ENCODE results near the gene ADPRHL1. TPM values are rescaled to one million over a fixed set of nuclear protein-coding genes. Genes with fewer than 3 reads are reported as not detected.
A peak's percentile ranks its signal among the peaks of the same experiment; 100 is the strongest.

ADPRHL1 gene
- total RNA-seq, 2 donors from 2014 or later, result 1.6 to 2.9 TPM

DNA sequence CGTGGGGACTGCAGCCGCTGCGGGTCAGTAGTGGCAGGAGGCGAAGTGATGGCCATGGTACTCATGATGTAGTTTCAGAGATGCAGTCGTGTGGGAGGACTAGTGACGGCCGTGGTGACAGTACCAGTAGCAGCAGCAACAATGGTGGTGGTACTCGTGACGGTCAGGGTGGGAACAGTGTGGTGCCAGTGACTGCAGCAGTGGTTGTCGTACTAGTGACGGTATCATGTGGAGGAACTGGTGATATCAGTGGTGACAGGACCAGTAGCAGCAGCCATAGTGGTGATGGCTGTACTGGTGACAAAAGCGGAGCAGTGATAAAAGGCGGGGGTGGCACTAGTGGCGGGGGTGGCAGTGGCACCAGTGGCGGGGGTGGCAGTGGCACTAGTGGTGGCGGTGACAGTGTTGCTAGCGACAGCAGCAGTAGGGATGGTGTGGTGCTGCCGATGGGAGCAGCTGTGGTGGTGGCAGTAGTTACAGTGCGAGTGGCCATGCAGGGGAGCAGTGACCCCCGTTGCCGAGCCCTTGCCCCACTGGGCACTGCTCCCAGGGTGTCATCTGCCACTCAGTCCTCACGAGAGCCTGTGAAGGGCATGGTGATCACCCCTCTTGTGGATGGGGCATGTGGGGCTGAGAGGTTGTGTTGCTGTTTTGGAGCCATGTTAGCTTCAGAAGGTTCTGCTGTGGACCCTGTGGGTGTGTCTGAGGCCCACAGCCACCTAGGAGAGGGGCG lies 22.7 kb downstream of the ADPRHL1 start:
- Histone ChIP-seq H3K27ac (ENCODE audit: low read depth, low read length) (no peak overlapping the region), H3K4me3 (ENCODE audit: low read length) (no peak overlapping the region), H3K9ac (ENCODE audit: extremely low read depth, low read length, poor library complexity, severe bottlenecking) (no peak overlapping the region), H3K36me3 (ENCODE audit: control insufficient read depth, insufficient read depth, low read length) (no peaks in the 10 kb centered on the region), H3K9me3 (ENCODE audit: control insufficient read depth, low read length) (no peaks in the 10 kb centered on the region), H3K4me1 (ENCODE audit: control insufficient read depth, insufficient read depth, low read length) (no peaks in the 10 kb centered on the region), H3K27me3 (ENCODE audit: control insufficient read depth, insufficient read depth, low read length, poor library complexity, severe bottlenecking) (no peaks in the 10 kb centered on the region)
- 95 to 97% methylated on average over 15 to 22 of the region's 23 CpGs for WGBS, 2 experiments (ENCODE audit: insufficient coverage in 1 of 2, insufficient read length in 1 of 2)
- Mint-ChIP-seq H3K4me1 (no peaks in the 10 kb centered on the region), H3K36me3 (ENCODE audit: low read depth) (peaks cover 8% of the 10 kb centered on the region), H3K27ac (no peak overlapping the region), H3K9me3 (no peaks in the 10 kb centered on the region), H3K4me3 (no peak overlapping the region), H3K27me3 (ENCODE audit: insufficient read depth) (no peaks in the 10 kb centered on the region)
- no peak for DNase-seq
- TF ChIP-seq, protein P1, sequence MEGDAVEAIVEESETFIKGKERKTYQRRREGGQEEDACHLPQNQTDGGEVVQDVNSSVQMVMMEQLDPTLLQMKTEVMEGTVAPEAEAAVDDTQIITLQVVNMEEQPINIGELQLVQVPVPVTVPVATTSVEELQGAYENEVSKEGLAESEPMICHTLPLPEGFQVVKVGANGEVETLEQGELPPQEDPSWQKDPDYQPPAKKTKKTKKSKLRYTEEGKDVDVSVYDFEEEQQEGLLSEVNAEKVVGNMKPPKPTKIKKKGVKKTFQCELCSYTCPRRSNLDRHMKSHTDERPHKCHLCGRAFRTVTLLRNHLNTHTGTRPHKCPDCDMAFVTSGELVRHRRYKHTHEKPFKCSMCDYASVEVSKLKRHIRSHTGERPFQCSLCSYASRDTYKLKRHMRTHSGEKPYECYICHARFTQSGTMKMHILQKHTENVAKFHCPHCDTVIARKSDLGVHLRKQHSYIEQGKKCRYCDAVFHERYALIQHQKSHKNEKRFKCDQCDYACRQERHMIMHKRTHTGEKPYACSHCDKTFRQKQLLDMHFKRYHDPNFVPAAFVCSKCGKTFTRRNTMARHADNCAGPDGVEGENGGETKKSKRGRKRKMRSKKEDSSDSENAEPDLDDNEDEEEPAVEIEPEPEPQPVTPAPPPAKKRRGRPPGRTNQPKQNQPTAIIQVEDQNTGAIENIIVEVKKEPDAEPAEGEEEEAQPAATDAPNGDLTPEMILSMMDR (conservative IDR thresholded peaks at IDR 0.05), result no peak

DNA sequence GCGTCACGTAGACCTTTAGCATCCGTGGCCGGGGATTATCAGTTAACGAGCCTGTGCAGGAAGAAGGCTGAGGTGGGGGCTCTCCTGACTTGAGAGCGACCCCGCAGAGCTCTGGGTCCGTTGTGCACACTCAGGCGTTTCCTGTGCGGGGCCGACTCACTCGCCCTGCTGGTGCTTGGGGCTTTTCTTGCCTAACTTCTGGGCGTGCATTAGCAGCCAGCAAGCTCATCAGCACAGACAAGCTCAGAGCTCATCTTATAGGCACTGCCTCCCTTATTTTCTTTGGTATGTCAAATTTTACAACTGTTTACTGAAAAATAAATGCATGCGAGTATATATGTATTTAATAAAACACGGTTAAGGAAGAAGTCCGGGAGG lies 23.7 kb downstream of the ADPRHL1 start:
- no peak overlapping the region for H3K4me3 ChIP-seq (ENCODE audit: low read length)
- H3K27me3 Mint-ChIP-seq (ENCODE audit: insufficient read depth), result no peaks in the 10 kb centered on the region
- no peaks in the 10 kb centered on the region for H3K9me3 ChIP-seq (ENCODE audit: control insufficient read depth, low read length)
- DNase-seq, result no peak
- no peaks in the 10 kb centered on the region for H3K4me1 Mint-ChIP-seq
- H3K27me3 ChIP-seq (ENCODE audit: control insufficient read depth, insufficient read depth, low read length, poor library complexity, severe bottlenecking), result no peaks in the 10 kb centered on the region
- H3K4me1 ChIP-seq (ENCODE audit: control insufficient read depth, insufficient read depth, low read length), result no peaks in the 10 kb centered on the region
- peaks cover 8% of the 10 kb centered on the region for H3K36me3 Mint-ChIP-seq (ENCODE audit: low read depth)
- TF ChIP-seq, protein P1 (conservative IDR thresholded peaks at IDR 0.05), result no peak
- no peak overlapping the region for H3K4me3 Mint-ChIP-seq
- no peak overlapping the region for H3K27ac ChIP-seq (ENCODE audit: low read depth, low read length)
- no peaks in the 10 kb centered on the region for H3K36me3 ChIP-seq (ENCODE audit: control insufficient read depth, insufficient read depth, low read length)
- no peaks in the 10 kb centered on the region for H3K9me3 Mint-ChIP-seq
- no peak overlapping the region for H3K9ac ChIP-seq (ENCODE audit: extremely low read depth, low read length, poor library complexity, severe bottlenecking)
- no peak overlapping the region for H3K27ac Mint-ChIP-seq
- WGBS, 2 experiments (ENCODE audit: insufficient coverage in 1 of 2, insufficient read length in 1 of 2), result 93 to 96% methylated on average over 14 to 16 of the region's 16 CpGs

DNA sequence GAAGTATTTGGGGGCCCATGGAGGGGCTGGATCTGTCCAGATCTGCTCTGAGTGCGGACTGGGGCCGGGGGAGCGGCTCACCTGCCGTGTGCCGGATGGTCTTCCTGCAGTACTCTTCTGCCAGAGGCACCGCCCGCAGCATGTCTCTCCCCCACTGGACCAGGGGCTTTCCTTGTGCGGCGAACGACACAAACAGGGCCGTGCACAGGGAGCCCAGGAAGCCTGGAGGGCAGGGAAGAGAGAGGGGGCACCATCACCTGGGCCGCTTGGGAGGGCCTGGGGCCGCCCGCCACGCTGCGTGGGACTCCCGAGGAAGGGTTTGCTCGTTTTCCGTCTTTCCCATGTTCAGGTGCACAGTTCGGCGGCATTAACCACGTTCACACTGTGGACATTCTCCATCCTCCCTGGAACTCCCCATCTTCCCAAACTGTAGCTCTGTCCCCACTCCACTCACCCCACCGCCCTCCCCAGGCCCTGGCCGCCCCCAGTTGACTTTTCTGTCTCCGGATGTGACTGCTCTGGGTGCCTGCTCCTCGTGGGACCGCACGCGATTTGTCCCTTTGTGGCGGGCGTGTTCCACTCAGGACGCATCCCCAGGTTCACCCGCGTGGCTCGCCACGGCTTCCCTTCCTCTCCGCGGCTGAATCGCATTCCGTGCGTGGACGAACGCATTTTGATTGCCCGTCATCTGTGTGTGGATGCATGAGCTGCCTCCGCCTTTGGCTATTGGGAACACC lies 24.2 kb downstream of the ADPRHL1 start:
- H3K9me3 ChIP-seq (ENCODE audit: control insufficient read depth, low read length), result no peaks in the 10 kb centered on the region
- Mint-ChIP-seq H3K27ac (no peak overlapping the region), H3K27me3 (ENCODE audit: insufficient read depth) (no peaks in the 10 kb centered on the region), H3K4me3 (no peak overlapping the region), H3K9me3 (no peaks in the 10 kb centered on the region), H3K36me3 (ENCODE audit: low read depth) (peaks cover 8% of the 10 kb centered on the region), H3K4me1 (no peaks in the 10 kb centered on the region)
- no peaks in the 10 kb centered on the region for H3K36me3 ChIP-seq (ENCODE audit: control insufficient read depth, insufficient read depth, low read length)
- WGBS, 2 experiments (ENCODE audit: insufficient coverage in 1 of 2, insufficient read length in 1 of 2), result 93 to 94% methylated on average over 44 to 45 of the region's 45 CpGs
- DNase-seq, result peak; percentile 33
- no peak overlapping the region for H3K27ac ChIP-seq (ENCODE audit: low read depth, low read length)
- TF ChIP-seq, protein P1 (conservative IDR thresholded peaks at IDR 0.05), result no peak
- H3K4me3 ChIP-seq (ENCODE audit: low read length), result no peak overlapping the region
- no peaks in the 10 kb centered on the region for H3K27me3 ChIP-seq (ENCODE audit: control insufficient read depth, insufficient read depth, low read length, poor library complexity, severe bottlenecking)
- H3K9ac ChIP-seq (ENCODE audit: extremely low read depth, low read length, poor library complexity, severe bottlenecking), result no peak overlapping the region
- H3K4me1 ChIP-seq (ENCODE audit: control insufficient read depth, insufficient read depth, low read length), result no peaks in the 10 kb centered on the region
